Uterus (tissue), 4 donors: ENCODE results near the gene GYG2. TPM values are rescaled to one million over a fixed set of nuclear protein-coding genes. Genes with fewer than 3 reads are reported as not detected.

ENCODE experiments used
- DNase-seq, 2 donors: peaks; one replicate each; pipeline ENCODE4 v3.0.0-alpha.2; 2019 to 2020
- H3K27ac ChIP-seq, 2 donors: fragments of 200-600 bp; sonication (generic); 1 replicate in 1 of 2; 2 replicates in 1 of 2; pipeline ENCODE4 v1.5.1; 2016 to 2018
- H3K27me3 ChIP-seq, 2 donors: fragments of 200-600 bp; sonication (generic); one replicate each; pipeline ENCODE4 v1.5.1; 2018 to 2019; ENCODE audit warnings: control low read depth in 1 of 2
- H3K36me3 ChIP-seq, 2 donors: fragments of 200-600 bp; sonication (generic); one replicate each; pipeline ENCODE4 v1.5.1; 2019; ENCODE audit warnings: control low read depth in 1 of 2
- H3K4me1 ChIP-seq, 2 donors: fragments of 200-600 bp; sonication (generic); one replicate each; pipeline ENCODE4 v1.5.1; 2018 to 2019; ENCODE audit warnings: control low read depth in 1 of 2
- H3K4me3 ChIP-seq, 2 donors: fragments of 200-600 bp; sonication (generic); 1 replicate in 1 of 2; 2 replicates in 1 of 2; pipeline ENCODE4 v1.5.1; 2018 to 2019; ENCODE audit warnings: mild to moderate bottlenecking in 1 of 2
- H3K9me3 ChIP-seq, 2 donors: fragments of 200-600 bp; sonication (generic); one replicate each; pipeline ENCODE4 v1.5.1; 2019; ENCODE audit warnings: control low read depth in 1 of 2
- POLR2A ChIP-seq, 2 donors: fragments of 450-650 bp; IDR thresholded peaks; one replicate each; pipeline ENCODE4 v1.6.1; 2016; ENCODE audit warnings: antibody characterized with exemption in 2 of 2, mild to moderate bottlenecking in 1 of 2, moderate library complexity in 1 of 2
- intact Hi-C: fragments of 100-400 bp; cut with DNase I; formaldehyde crosslinking; loops from one replicate; pipeline ENCODE4 v1.15.1; 2023; ENCODE audit warnings: low total_unique reads
- total RNA-seq, 4 donors: library from RNA; depleted of rRNA in 3 of 4; stranded (reverse); fragments of >200 nt in 3 of 4; gene quantifications; one replicate each; pipeline versions ENCODE4 v1.1.0 to v1.2.4, GENCODE V29; 2014 to 2023
- TF ChIP-seq, protein P1 (sequence below), 4 experiments: fragments of 200-600 bp in 2 of 4; fragments of 450-650 bp in 2 of 4; sonication (generic) in 2 of 4; IDR thresholded peaks; one replicate each; pipeline ENCODE4 v1.5.1; 2016 to 2019; ENCODE audit warnings: antibody characterized with exemption in 4 of 4, mild to moderate bottlenecking in 2 of 4, moderate library complexity in 1 of 4
- donor health status: DM: yes; HTN: yes; CAD: no.

GYG2 gene
- total RNA-seq, 4 donors from 2014 or later: 1.0 to 9.6 (median 2.4) TPM; not detected in 1

DNA sequence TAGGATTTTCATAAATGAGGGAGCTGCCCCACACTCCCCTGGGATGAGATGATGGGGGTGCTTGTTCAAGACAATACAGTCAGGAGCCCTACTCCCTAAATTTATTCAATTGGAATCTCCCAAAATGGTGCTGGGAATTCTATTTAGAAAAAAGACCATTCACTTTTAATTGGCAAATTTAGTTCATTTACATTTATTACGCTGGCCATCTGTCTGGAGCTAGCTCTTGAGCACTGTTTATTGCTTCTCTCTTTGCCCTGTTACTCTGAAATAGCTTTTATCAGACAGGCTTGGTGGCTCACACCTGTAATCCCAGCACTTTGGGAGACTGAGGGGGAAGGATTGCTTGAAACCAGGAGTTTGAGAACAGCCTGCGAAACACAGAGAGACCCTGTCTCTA is 102.4 kb downstream of the GYG2 start:
- no peak for DNase-seq
- H3K27ac ChIP-seq: no peak overlapping the region
- H3K4me3 ChIP-seq: no peak overlapping the region
- no peaks in the 10 kb centered on the region for H3K4me1 ChIP-seq
- TF ChIP-seq, protein P1, sequence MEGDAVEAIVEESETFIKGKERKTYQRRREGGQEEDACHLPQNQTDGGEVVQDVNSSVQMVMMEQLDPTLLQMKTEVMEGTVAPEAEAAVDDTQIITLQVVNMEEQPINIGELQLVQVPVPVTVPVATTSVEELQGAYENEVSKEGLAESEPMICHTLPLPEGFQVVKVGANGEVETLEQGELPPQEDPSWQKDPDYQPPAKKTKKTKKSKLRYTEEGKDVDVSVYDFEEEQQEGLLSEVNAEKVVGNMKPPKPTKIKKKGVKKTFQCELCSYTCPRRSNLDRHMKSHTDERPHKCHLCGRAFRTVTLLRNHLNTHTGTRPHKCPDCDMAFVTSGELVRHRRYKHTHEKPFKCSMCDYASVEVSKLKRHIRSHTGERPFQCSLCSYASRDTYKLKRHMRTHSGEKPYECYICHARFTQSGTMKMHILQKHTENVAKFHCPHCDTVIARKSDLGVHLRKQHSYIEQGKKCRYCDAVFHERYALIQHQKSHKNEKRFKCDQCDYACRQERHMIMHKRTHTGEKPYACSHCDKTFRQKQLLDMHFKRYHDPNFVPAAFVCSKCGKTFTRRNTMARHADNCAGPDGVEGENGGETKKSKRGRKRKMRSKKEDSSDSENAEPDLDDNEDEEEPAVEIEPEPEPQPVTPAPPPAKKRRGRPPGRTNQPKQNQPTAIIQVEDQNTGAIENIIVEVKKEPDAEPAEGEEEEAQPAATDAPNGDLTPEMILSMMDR (IDR thresholded peaks at IDR 0.05): no peak
- no peak for TF ChIP-seq POLR2A (IDR thresholded peaks at IDR 0.05)
- H3K27me3 ChIP-seq: no peaks in the 10 kb centered on the region
- H3K36me3 ChIP-seq: no peaks in the 10 kb centered on the region
- no peaks in the 10 kb centered on the region for H3K9me3 ChIP-seq
- intact Hi-C loops: no loop called here

DNA sequence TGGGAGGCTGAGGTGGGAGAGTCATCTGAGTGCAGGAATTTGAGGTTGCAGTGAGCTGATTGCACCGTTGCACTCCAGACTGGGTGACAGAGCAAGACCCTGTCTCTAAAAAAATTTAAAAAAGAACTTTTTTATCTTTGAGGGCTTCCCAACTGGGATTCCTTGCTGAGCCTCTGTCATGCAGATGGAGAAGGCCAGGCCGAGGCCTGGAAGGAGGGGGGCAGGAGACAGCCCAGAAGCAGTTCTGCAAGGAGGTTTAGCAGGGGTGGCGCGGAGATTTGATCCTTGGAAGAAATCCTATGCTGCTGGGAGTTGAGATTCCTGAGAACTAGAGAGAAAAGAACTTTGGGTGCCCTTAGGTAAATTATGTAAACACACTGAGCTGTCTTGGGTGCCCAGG is 102.9 kb downstream of the GYG2 start:
- Histone ChIP-seq H3K27me3 (no peaks in the 10 kb centered on the region), H3K9me3 (no peaks in the 10 kb centered on the region), H3K4me3 (no peak overlapping the region), H3K27ac (no peak overlapping the region), H3K36me3 (no peaks in the 10 kb centered on the region), H3K4me1 (no peaks in the 10 kb centered on the region)
- DNase-seq: no peak
- no peak for TF ChIP-seq POLR2A (IDR thresholded peaks at IDR 0.05)
- TF ChIP-seq, protein P1 (IDR thresholded peaks at IDR 0.05): no peak
- intact Hi-C loops: no loop called here

Other genes with a start within 250 kb of the GYG2 start
- 100 to 1,000 TPM in 3 of 4 donors, 10 to 100 TPM in 1; 81.9 to 329 (median 202) TPM for gene CD99, start 137.6 kb upstream of the GYG2 start, total RNA-seq
- under 1 TPM in 1 of 4 donors, not detected in 3; 0.76 TPM for gene XG, start 76.9 kb upstream of the GYG2 start, total RNA-seq
- gene ARSD, start 100.4 kb downstream of the GYG2 start, total RNA-seq: 10 to 100 TPM; 14.3 to 46.8 (median 25.5) TPM
- not detected for gene ARSH, start 177.6 kb downstream of the GYG2 start, total RNA-seq
- under 1 TPM in 1 of 4 donors, not detected in 3; 0.14 TPM for gene ARSF, start 212.5 kb downstream of the GYG2 start, total RNA-seq